CD4-positive, alpha-beta memory T cell (primary cell): ENCODE data around the gene RAPGEF1. TPM values are rescaled to one million over a fixed set of nuclear protein-coding genes. Genes with fewer than 3 reads are reported as not detected.

Experiments used
- CTCF ChIA-PET: fragments of 350-600 bp; sonication (Branson Sonifier 250); formaldehyde crosslinking; loops from one replicate; lab custom pipeline; 2021; ENCODE audit warnings: inconsistent platforms; ENCODE audit not compliant: partially characterized antibody; lab: Charles Lee
- POLR2A ChIA-PET: fragments of 350-600 bp; sonication (Branson Sonifier 250); formaldehyde crosslinking; loops from one replicate; lab custom pipeline; 2021; ENCODE audit not compliant: partially characterized antibody; lab: Charles Lee
- DNase-seq, 5 donors: peaks; one replicate each; pipeline versions ENCODE4 v3.0.0 to v3.0.0-alpha.2; 2020 to 2022; ENCODE audit warnings: mixed read lengths in 1 of 5
- H3K27ac ChIP-seq: one replicate; pipeline ENCODE4 v1.7.0; 2013; ENCODE audit warnings: low read depth, low read length
- H3K27me3 ChIP-seq: 2 replicates; pipeline ENCODE4 v1.7.0; 2013; ENCODE audit warnings: mild to moderate bottlenecking, low read length, moderate library complexity; ENCODE audit not compliant: insufficient read depth
- H3K36me3 ChIP-seq: 2 replicates; pipeline ENCODE4 v1.7.0; 2013; ENCODE audit warnings: mild to moderate bottlenecking, low read length, moderate library complexity; ENCODE audit not compliant: insufficient read depth
- H3K4me1 ChIP-seq: 2 replicates; pipeline ENCODE4 v1.7.0; 2013; ENCODE audit warnings: mild to moderate bottlenecking, low read length, moderate library complexity; ENCODE audit not compliant: insufficient read depth
- H3K4me3 ChIP-seq, 2 donors: one replicate each; pipeline ENCODE4 v1.7.0; 2013; ENCODE audit warnings: low read length in 2 of 2, mild to moderate bottlenecking in 1 of 2
- H3K9me3 ChIP-seq, 2 donors: one replicate each; pipeline ENCODE4 v1.7.0; 2013; ENCODE audit warnings: low read length in 2 of 2, control low read depth in 1 of 2; ENCODE audit not compliant: control insufficient read depth in 1 of 2
- H3K27ac Mint-ChIP-seq, 7 donors: one replicate each; pipeline ENCODE4 v1.8.0; 2020 to 2021; ENCODE audit warnings: mixed read lengths in 7 of 7, mild to moderate bottlenecking in 6 of 7, inconsistent platforms in 3 of 7, moderate library complexity in 3 of 7
- H3K27me3 Mint-ChIP-seq, 2 donors: one replicate each; pipeline ENCODE4 v1.8.0; 2020 to 2021; ENCODE audit warnings: mixed read lengths in 2 of 2
- H3K36me3 Mint-ChIP-seq, 2 donors: one replicate each; pipeline ENCODE4 v1.8.0; 2020 to 2021; ENCODE audit warnings: mixed read lengths in 2 of 2, inconsistent platforms in 1 of 2, mild to moderate bottlenecking in 1 of 2
- H3K4me1 Mint-ChIP-seq, 4 donors: one replicate each; pipeline ENCODE4 v1.8.0; 2020 to 2021; ENCODE audit warnings: mixed read lengths in 4 of 4, mild to moderate bottlenecking in 1 of 4
- H3K4me3 Mint-ChIP-seq, 8 donors: one replicate each; pipeline ENCODE4 v1.8.0; 2020 to 2021; ENCODE audit warnings: mixed read lengths in 8 of 8, mild to moderate bottlenecking in 7 of 8, moderate library complexity in 6 of 8, inconsistent platforms in 3 of 8
- H3K9me3 Mint-ChIP-seq, 8 donors: one replicate each; pipeline ENCODE4 v1.8.0; 2020 to 2021; ENCODE audit warnings: mixed read lengths in 8 of 8, mild to moderate bottlenecking in 5 of 8, inconsistent platforms in 3 of 8, moderate library complexity in 1 of 8
- intact Hi-C: fragments of 100-400 bp; cut with micrococcal nuclease; formaldehyde crosslinking; loops from one replicate; pipeline ENCODE4 v1.15.1; 2023
- polyA plus RNA-seq, 2 donors: library from polyadenylated mRNA; unstranded; fragments of 300-500 nt; fragmentation: Illumina TruSeq; gene quantifications; one replicate each; pipeline ENCODE4 v1.2.3, GENCODE V29; 2021
- total RNA-seq, 2 experiments: library from RNA; stranded (reverse); gene quantifications; one replicate each; pipeline ENCODE4 v1.2.3, GENCODE V29; 2021

Gene RAPGEF1
- total and polyA plus RNA-seq, 4 experiments from 2014 or later: 1.5 to 149 (median 76.2) TPM

DNA sequence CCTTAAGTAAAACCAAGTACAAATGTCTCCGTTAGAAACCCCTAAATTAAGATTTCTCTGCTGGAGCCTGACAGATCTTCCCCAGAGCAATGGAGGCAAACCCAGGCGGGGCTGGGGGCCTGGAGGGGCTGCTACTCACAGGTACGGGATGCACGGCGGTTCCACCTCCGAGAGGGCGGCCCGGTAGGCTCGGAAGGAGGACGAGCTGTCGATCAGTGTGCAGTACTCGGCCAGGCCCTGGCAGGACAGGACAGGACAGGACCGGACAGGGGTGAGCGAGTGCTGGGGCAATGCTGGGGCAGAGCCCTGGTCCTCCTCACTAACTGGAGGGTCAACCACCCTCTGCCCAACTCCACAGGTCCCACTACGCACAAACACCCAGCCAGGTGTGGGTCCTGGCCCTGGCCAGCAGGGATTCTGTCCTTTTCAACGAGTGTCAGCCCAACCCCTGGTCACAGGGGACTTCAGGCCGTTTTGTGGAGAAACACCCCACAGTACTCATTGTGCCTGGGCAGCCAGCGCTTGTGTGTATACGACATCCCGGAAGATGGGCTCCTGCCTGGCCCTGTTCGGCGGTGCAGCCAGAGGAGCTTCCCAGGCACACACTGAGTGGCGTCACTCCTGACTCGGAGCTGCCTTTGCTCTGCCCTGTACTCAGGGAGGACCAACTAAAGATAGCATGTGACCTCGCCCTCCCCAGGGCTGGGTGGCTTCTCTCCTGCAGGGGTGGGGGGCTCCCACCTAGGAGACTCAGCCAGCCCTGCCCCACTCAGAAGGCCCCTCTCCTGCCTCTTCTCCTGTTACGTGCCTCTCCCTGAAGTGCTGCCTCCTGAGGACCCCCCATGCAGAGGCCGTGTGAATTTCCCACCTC is 157.2 kb downstream of the RAPGEF1 start:
- H3K4me3 ChIP-seq: no peak overlapping the region
- H3K27me3 Mint-ChIP-seq: no peaks in the 10 kb centered on the region
- peak overlapping the region in 3 of 7 donors; percentile 47 to 81 (median 70) for H3K27ac Mint-ChIP-seq
- ChIA-PET POLR2A (no interaction called here), CTCF (no interaction called here)
- H3K9me3 Mint-ChIP-seq: peaks cover 0 to 9% (median 0%) of the 10 kb centered on the region in 8 donors
- intact Hi-C loops: no loop called here
- H3K9me3 ChIP-seq: no peaks in the 10 kb centered on the region
- H3K4me3 Mint-ChIP-seq: peak overlapping the region in 1 of 8 donors; percentile 32
- H3K27ac ChIP-seq: no peak overlapping the region
- peaks cover 35 to 66% (median 41%) of the 10 kb centered on the region in 4 donors for H3K4me1 Mint-ChIP-seq
- no peaks in the 10 kb centered on the region for H3K27me3 ChIP-seq
- peaks cover 46% of the 10 kb centered on the region for H3K4me1 ChIP-seq
- peaks cover 52% of the 10 kb centered on the region for H3K36me3 ChIP-seq
- no peak for DNase-seq
- peaks cover 50 to 66% of the 10 kb centered on the region in 2 donors for H3K36me3 Mint-ChIP-seq

DNA sequence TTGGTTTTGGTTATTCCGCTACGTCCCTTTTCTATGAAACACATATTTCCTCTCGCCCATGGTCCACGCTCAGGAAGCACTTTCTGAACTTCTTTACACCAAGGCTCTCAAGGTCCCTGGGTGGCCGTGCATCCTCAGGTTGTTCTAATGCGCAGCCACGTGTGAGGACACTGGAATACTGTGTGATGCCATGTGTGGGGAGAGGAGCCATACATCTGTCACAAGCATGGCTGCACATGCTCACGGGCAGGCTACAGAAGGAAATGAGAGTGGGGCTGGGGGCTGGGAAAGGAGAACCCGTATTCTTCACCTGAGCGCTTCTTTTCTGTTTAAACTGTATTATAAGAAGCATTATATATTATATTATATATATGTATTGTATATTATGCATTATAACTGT is 157.8 kb downstream of the RAPGEF1 start:
- Histone ChIP-seq H3K36me3 (peaks cover 52% of the 10 kb centered on the region), H3K27ac (no peak overlapping the region), H3K4me3 (no peak overlapping the region), H3K4me1 (peaks cover 52% of the 10 kb centered on the region), H3K9me3 (no peaks in the 10 kb centered on the region), H3K27me3 (no peaks in the 10 kb centered on the region)
- Mint-ChIP-seq H3K4me1 (peaks cover 33 to 65% (median 39%) of the 10 kb centered on the region in 4 donors), H3K27me3 (no peaks in the 10 kb centered on the region), H3K9me3 (peaks cover 0 to 4% (median 0%) of the 10 kb centered on the region in 8 donors), H3K4me3 (peak overlapping the region in 1 of 8 donors; percentile 17), H3K36me3 (peaks cover 43 to 62% of the 10 kb centered on the region in 2 donors), H3K27ac (peak overlapping the region in 6 of 7 donors; percentile 5 to 84 (median 67))
- POLR2A ChIA-PET: no interaction called here
- CTCF ChIA-PET: no interaction called here
- intact Hi-C loops: no loop called here
- no peak for DNase-seq

DNA sequence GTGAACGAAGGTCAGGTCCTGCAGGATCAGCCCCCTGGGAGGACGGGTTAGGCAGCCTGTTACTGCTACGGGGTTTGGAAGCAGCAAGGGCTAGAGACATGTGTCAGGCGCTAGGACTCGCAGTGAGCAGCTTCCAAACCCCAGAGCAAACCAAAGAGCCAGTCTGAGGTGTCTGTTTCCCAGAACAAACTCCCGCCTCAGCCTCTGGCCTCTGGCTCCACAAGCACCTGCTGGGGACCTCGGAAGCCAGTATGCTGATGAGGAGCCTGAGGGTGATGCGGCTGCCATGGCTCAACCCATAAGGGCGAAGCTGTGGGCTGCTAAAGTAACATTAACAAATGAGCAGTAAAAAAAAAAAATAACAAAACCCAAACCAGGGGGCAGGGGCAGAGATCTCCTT is 159.5 kb downstream of the RAPGEF1 start:
- Histone ChIP-seq H3K27ac (no peak overlapping the region), H3K9me3 (no peaks in the 10 kb centered on the region), H3K27me3 (no peaks in the 10 kb centered on the region), H3K36me3 (peaks cover 67% of the 10 kb centered on the region), H3K4me1 (peaks cover 42% of the 10 kb centered on the region), H3K4me3 (no peak overlapping the region)
- Mint-ChIP-seq H3K4me1 (peaks cover 21 to 50% (median 30%) of the 10 kb centered on the region in 4 donors), H3K4me3 (no peak overlapping the region), H3K27me3 (no peaks in the 10 kb centered on the region), H3K36me3 (peaks cover 38 to 63% of the 10 kb centered on the region in 2 donors), H3K27ac (peak overlapping the region in 5 of 7 donors; percentile 14 to 89 (median 62)), H3K9me3 (peaks cover 0 to 4% (median 0%) of the 10 kb centered on the region in 8 donors)
- ChIA-PET CTCF (interaction anchor here (0.9 to 1.7 kb wide), 2 partner anchors 165 to 167 kb away, joined by 3 to 5 read pairs; no protein-coding TSS in a partner anchor), POLR2A (interaction anchor here (0.6 kb wide), 1 partner anchor 179 kb away, joined by 3 read pairs; no protein-coding TSS in a partner anchor)
- intact Hi-C loops: no loop called here
- DNase-seq: no peak

DNA sequence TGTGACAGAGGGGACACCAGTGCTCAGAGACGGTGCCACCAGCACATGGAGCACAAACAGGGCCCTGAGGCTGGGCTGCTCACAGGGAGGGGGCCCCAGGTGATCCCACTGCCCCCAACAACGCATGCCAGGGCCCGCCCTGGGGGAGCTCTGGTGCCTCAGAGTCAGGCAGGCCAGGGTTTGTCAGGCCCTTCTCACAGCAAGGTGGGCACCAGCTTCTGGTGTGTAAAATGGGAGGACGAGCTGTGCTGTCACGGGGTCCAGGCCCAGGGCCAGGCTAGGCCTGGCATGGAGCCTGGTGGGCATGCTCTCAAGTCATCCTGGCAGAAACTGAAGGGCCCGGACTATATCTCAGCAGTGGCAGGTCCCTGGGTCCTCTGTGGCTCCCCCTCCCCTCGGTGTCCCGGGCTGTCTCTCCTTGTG is 160.1 kb downstream of the RAPGEF1 start:
- Histone ChIP-seq H3K27me3 (no peaks in the 10 kb centered on the region), H3K4me1 (peaks cover 36% of the 10 kb centered on the region), H3K36me3 (peaks cover 71% of the 10 kb centered on the region), H3K27ac (peak overlapping the region; percentile 54), H3K4me3 (no peak overlapping the region), H3K9me3 (no peaks in the 10 kb centered on the region)
- no peaks in the 10 kb centered on the region for H3K27me3 Mint-ChIP-seq
- H3K9me3 Mint-ChIP-seq: peaks cover 0 to 4% (median 0%) of the 10 kb centered on the region in 8 donors
- ChIA-PET POLR2A (interaction anchor here (0.6 to 1.8 kb wide), 3 partner anchors 76 to 179 kb away, joined by 3 to 7 read pairs (median 5); no protein-coding TSS in a partner anchor), CTCF (interaction anchor here (1.5 to 1.7 kb wide), 2 partner anchors 152 to 168 kb away, joined by 3 to 5 read pairs; no protein-coding TSS in a partner anchor)
- peaks cover 17 to 44% (median 25%) of the 10 kb centered on the region in 4 donors for H3K4me1 Mint-ChIP-seq
- H3K4me3 Mint-ChIP-seq: peak overlapping the region in 2 of 8 donors; percentile 76 to 79
- peak overlapping the region; percentile 72 to 96 (median 89) for H3K27ac Mint-ChIP-seq
- intact Hi-C loops: no loop called here
- H3K36me3 Mint-ChIP-seq: peaks cover 35 to 58% of the 10 kb centered on the region in 2 donors
- DNase-seq: no peak

DNA sequence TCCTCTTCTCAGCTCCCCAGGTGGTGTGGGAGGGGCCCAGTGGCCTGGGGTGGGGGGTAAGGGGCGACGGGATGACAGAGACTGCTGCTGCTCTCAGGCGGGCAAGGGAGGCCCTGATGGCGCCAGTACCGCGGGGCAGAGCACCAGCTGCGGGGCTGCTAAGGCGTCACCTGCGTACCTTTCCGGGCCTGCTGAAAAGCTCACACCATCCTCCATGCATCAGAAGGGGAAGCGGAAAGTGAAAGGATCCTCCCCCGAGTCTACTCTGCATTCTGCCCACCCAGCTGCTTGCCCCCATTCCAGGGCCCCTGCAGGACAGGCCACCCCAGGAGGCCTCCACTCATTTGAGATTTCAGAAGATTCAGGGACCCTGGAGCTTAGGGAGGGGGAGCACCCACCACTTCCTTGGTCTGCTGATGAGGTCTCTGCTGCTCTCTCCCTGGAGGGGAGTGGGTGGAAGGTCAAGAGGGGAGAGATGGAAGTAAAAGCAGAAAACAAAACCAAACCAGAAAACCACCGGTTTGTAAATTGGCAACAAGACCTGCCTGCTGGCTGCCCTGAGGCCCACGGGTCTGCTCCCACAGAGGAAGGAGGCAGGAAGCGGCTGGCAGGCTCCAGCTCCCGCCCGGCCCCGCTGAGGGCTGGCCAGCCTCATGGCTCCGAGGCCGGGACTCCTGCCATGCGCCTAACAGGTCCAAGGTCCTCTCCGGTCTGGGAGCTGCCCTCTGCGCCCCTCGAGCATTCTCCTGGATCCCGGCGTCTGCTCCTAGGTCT is 161.0 kb downstream of the RAPGEF1 start:
- ChIA-PET POLR2A (interaction anchor here (0.8 to 1.8 kb wide), 13 partner anchors 32 to 453 kb away, joined by 3 to 8 read pairs (median 3); partner anchors contain the start of genes NUP214 and UCK1), CTCF (interaction anchor here (0.7 to 1.7 kb wide), 4 partner anchors 12 to 168 kb away, joined by 3 to 7 read pairs (median 4); no protein-coding TSS in a partner anchor)
- Mint-ChIP-seq H3K36me3 (peaks cover 35 to 55% of the 10 kb centered on the region in 2 donors), H3K4me1 (peaks cover 15 to 38% (median 21%) of the 10 kb centered on the region in 4 donors), H3K4me3 (peak overlapping the region; percentile 31 to 79 (median 68)), H3K9me3 (peaks cover 0 to 4% (median 0%) of the 10 kb centered on the region in 8 donors), H3K27me3 (no peaks in the 10 kb centered on the region), H3K27ac (peak overlapping the region; percentile 89 to 96 (median 94))
- DNase-seq: peak; percentile 52 to 72 (median 63)
- no peaks in the 10 kb centered on the region for H3K27me3 ChIP-seq
- peaks cover 64% of the 10 kb centered on the region for H3K36me3 ChIP-seq
- peaks cover 27% of the 10 kb centered on the region for H3K4me1 ChIP-seq
- no peak overlapping the region for H3K4me3 ChIP-seq
- H3K27ac ChIP-seq: peak overlapping the region; percentile 54
- H3K9me3 ChIP-seq: no peaks in the 10 kb centered on the region
- intact Hi-C loops: no loop called here

DNA sequence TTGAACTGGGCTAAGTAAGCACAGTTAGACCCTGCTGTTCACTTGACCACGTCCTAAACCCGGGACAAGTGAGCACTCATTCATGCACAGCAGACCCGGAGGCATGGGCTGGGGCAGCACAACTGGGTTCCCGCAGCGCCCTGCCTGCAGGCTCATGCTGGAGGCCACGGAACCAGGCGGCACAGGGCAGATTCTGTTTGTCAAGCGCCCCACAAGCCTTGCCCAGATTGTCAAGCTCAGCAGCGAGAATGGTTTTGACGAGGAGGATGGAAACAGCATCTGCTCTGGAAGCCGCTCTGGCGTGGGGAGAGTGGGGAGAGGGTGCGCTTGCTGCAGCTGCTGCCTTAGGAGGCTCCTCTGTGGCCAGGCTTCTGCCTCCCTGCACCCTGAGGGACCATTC is 161.9 kb downstream of the RAPGEF1 start:
- CTCF ChIA-PET: interaction anchor here (1.3 kb wide), 1 partner anchor 13 kb away, joined by 7 read pairs; no protein-coding TSS in a partner anchor
- H3K27ac ChIP-seq: peak overlapping the region; percentile 54
- intact Hi-C loops: no loop called here
- peaks cover 55% of the 10 kb centered on the region for H3K36me3 ChIP-seq
- no peak overlapping the region for H3K4me3 ChIP-seq
- peak overlapping the region; percentile 89 to 96 (median 94) for H3K27ac Mint-ChIP-seq
- peaks cover 28 to 47% of the 10 kb centered on the region in 2 donors for H3K36me3 Mint-ChIP-seq
- peaks cover 0 to 4% (median 0%) of the 10 kb centered on the region in 8 donors for H3K9me3 Mint-ChIP-seq
- no peak for DNase-seq
- peaks cover 13 to 30% (median 20%) of the 10 kb centered on the region in 4 donors for H3K4me1 Mint-ChIP-seq
- H3K9me3 ChIP-seq: no peaks in the 10 kb centered on the region
- H3K4me1 ChIP-seq: peaks cover 25% of the 10 kb centered on the region
- POLR2A ChIA-PET: interaction anchor here (1.1 to 1.8 kb wide), 5 partner anchors 74 to 453 kb away, joined by 3 to 7 read pairs (median 3); partner anchors contain the start of gene NUP214
- no peaks in the 10 kb centered on the region for H3K27me3 Mint-ChIP-seq
- peak overlapping the region in 3 of 8 donors; percentile 49 to 68 (median 55) for H3K4me3 Mint-ChIP-seq
- no peaks in the 10 kb centered on the region for H3K27me3 ChIP-seq
